Left cardiac atrium (tissue), 4 donors: Measurements from ENCODE around the gene KRTAP26-1. TPM values are rescaled to one million over a fixed set of nuclear protein-coding genes. Genes with fewer than 3 reads are reported as not detected.

Experiments used
- ATAC-seq, 2 donors: fragments of 200-7000 bp; cut with Tn5 transposase; one replicate each; pipeline ENCODE4 v1.9.1; 2020; ENCODE audit warnings: mild to moderate bottlenecking in 2 of 2, moderate library complexity in 2 of 2
- DNase-seq: peaks from one replicate; pipeline ENCODE4 v3.0.0-alpha.2; 2020
- intact Hi-C, 2 donors: fragments of 100-400 bp; cut with DNase I; formaldehyde crosslinking; loops; one replicate each; pipeline versions ENCODE4 v1.14.1 to v1.15.1; 2022 to 2023
- total RNA-seq, 2 donors: library from RNA; stranded (reverse); fragmentation: NEBNext Ultra II Directional; extraction: Animal tissue kit (Norgen Biotek cat#: 25700); gene quantifications; one replicate each; pipeline ENCODE4 v1.2.1, GENCODE V29; 2021
- donor health status: DM: no; HTN: yes; CAD: no.
- donor health status: DM: no; HTN: yes; CAD: no; lungs with severe emphysema.
- donor health status: DM: yes; HTN: yes; CAD: no.
- donor health status: Dilated cardiomyopathy.

KRTAP26-1 gene
- total RNA-seq, 2 donors from 2014 or later, result not detected

- ATAC-seq (no peak), DNase-seq (no peak)
- intact Hi-C loops, result no loop called here
Measured at GRCh38 chr21:30289215-30289614, 30.9 kb downstream of the KRTAP26-1 start, which contains the start of gene KRTAP25-1. KRTAP25-1 (minus strand) TSS chr21:30289514; CDS start chr21:30289490, 24 bp downstream.

- DNase-seq, result no peak
- intact Hi-C loops, result no loop called here
- ATAC-seq, result no peak
Measured at GRCh38 chr21:30282850-30283249, 37.3 kb downstream of the KRTAP26-1 start, which contains the start of gene KRTAP24-1. KRTAP24-1 (minus strand) TSS chr21:30282950; CDS start chr21:30282932, 18 bp downstream.

GRCh38 chr21:30271611-30272010, 48.5 kb downstream of the KRTAP26-1 start:
- DNase-seq (no peak), ATAC-seq (no peak)
- intact Hi-C loops, result no loop called here

- DNase-seq (no peak), ATAC-seq (no peak)
- intact Hi-C loops, result no loop called here
Measured at GRCh38 chr21:30271156-30271555, 49.0 kb downstream of the KRTAP26-1 start.

GRCh38 chr21:30269803-30270530, 50.1 kb downstream of the KRTAP26-1 start:
- intact Hi-C loops, result no loop called here
- DNase-seq (no peak), ATAC-seq (no peak)

Other genes with a start within 250 kb of the KRTAP26-1 start
- not detected for gene CLDN17, start 153.5 kb downstream of the KRTAP26-1 start, total RNA-seq
- not detected for gene CLDN8, start 104.2 kb downstream of the KRTAP26-1 start, total RNA-seq
- not detected for gene KRTAP24-1, start 37.4 kb downstream of the KRTAP26-1 start, total RNA-seq
- not detected for gene KRTAP25-1, start 30.8 kb downstream of the KRTAP26-1 start, total RNA-seq
- gene KRTAP27-1, start 17.4 kb upstream of the KRTAP26-1 start, total RNA-seq, result not detected
- gene KRTAP23-1, start 28.3 kb upstream of the KRTAP26-1 start, total RNA-seq, result not detected
- not detected for gene KRTAP13-2, start 52.0 kb upstream of the KRTAP26-1 start, total RNA-seq
- gene KRTAP13-1, start 75.7 kb upstream of the KRTAP26-1 start, total RNA-seq, result not detected
- not detected for gene KRTAP13-3, start 105.6 kb upstream of the KRTAP26-1 start, total RNA-seq
- gene KRTAP13-4, start 109.9 kb upstream of the KRTAP26-1 start, total RNA-seq, result not detected
- gene KRTAP15-1, start 120.0 kb upstream of the KRTAP26-1 start, total RNA-seq, result not detected
- not detected for gene KRTAP19-1, start 160.1 kb upstream of the KRTAP26-1 start, total RNA-seq
- not detected for gene KRTAP19-2, start 167.1 kb upstream of the KRTAP26-1 start, total RNA-seq
- not detected for gene KRTAP19-3, start 171.7 kb upstream of the KRTAP26-1 start, total RNA-seq
- gene KRTAP19-4, start 176.8 kb upstream of the KRTAP26-1 start, total RNA-seq, result not detected
- not detected for gene KRTAP19-5, start 181.8 kb upstream of the KRTAP26-1 start, total RNA-seq
- not detected for gene KRTAP19-6, start 221.5 kb upstream of the KRTAP26-1 start, total RNA-seq
- gene KRTAP19-7, start 241.0 kb upstream of the KRTAP26-1 start, total RNA-seq, result not detected